Endothelial cell of umbilical vein (primary cell): ENCODE measurements around the gene VGLL1. TPM values are rescaled to one million over a fixed set of nuclear protein-coding genes. Genes with fewer than 3 reads are reported as not detected.

Source experiments
- BruUV-seq: library from RNA; stranded (reverse); fragments of 400-500 nt; replicated peaks from 2 replicates; lab custom pipeline; 2021; lab: Mats Ljungman, UMichigan
- CTCF ChIA-PET: fragments of 300-600, 350-600 bp; sonication (Branson Sonifier 250); formaldehyde crosslinking; loops from one replicate; lab custom pipeline; 2021; ENCODE audit warnings: antibody characterized with exemption, inconsistent platforms; lab: Charles Lee
- POLR2A ChIA-PET: fragments of 300-600, 350-600 bp; sonication (Branson Sonifier 250); formaldehyde crosslinking; loops from one replicate; lab custom pipeline; 2021; ENCODE audit warnings: antibody characterized with exemption, inconsistent platforms; lab: Charles Lee
- DNase-seq: peaks from one replicate; pipeline ENCODE4 v3.0.0-alpha.2; 2011; ENCODE audit warnings: low read depth, low spot score
- FAIRE-seq: peaks from 2 replicates; lab custom pipeline; 2011; peaks lifted over from hg19 to GRCh38; lab: Jason Lieb, UNC
- H2AFZ ChIP-seq: 2 replicates; pipeline ENCODE4 v1.6.0; 2012; ENCODE audit warnings: low read depth, low read length, control low read depth, inconsistent platforms
- H3K27ac ChIP-seq: 2 replicates; pipeline ENCODE4 v1.5.1; 2011; ENCODE audit warnings: low read depth, mild to moderate bottlenecking, control low read depth, low read length, moderate library complexity; ENCODE audit not compliant: insufficient read depth
- H3K27me3 ChIP-seq, 2 experiments: 2 replicates each; pipeline versions ENCODE4 v1.6.0 to v1.6.1; 2011; ENCODE audit warnings: low read length in 2 of 2, mixed read lengths in 1 of 2; ENCODE audit not compliant: control insufficient read depth in 2 of 2, insufficient read depth in 2 of 2
- H3K36me3 ChIP-seq, 2 experiments: 2 replicates in 1 of 2; 3 replicates in 1 of 2; pipeline ENCODE4 v1.5.1; 2011; ENCODE audit warnings: low read length in 2 of 2, mild to moderate bottlenecking in 1 of 2, moderate library complexity in 1 of 2; ENCODE audit not compliant: control insufficient read depth in 2 of 2, insufficient read depth in 2 of 2; ENCODE audit errors: extremely low read depth in 1 of 2
- H3K4me1 ChIP-seq: 3 replicates; pipeline ENCODE4 v1.5.1; 2011; ENCODE audit warnings: mild to moderate bottlenecking, low read length; ENCODE audit not compliant: control insufficient read depth, insufficient read depth; ENCODE audit errors: extremely low read depth
- H3K4me2 ChIP-seq: 2 replicates; pipeline ENCODE4 v1.6.1; 2011; ENCODE audit warnings: low read length, control low read depth, mixed read lengths; ENCODE audit not compliant: insufficient read depth
- H3K4me3 ChIP-seq, 3 experiments: fragments of 200-600 bp in 1 of 3; sonication (generic), shearing (Covaris generic) in 1 of 3; replicated peaks in 1 of 3; 2 replicates each; pipeline ENCODE4 v1.5.1; 2011 to 2016; ENCODE audit warnings: control low read depth in 3 of 3, low read length in 3 of 3, mild to moderate bottlenecking in 2 of 3, inconsistent platforms in 1 of 3, low read depth in 1 of 3, moderate library complexity in 1 of 3; ENCODE audit not compliant: insufficient read depth in 1 of 3
- H3K79me2 ChIP-seq: 2 replicates; pipeline ENCODE4 v1.6.0; 2012; ENCODE audit warnings: low read length, inconsistent platforms; ENCODE audit not compliant: control insufficient read depth, insufficient read depth
- H3K9ac ChIP-seq: replicated peaks from 2 replicates; pipeline ENCODE3; 2011; ENCODE audit warnings: low read length, control low read depth; ENCODE audit not compliant: insufficient read depth; ENCODE audit errors: extremely low read depth
- H3K9me1 ChIP-seq: replicated peaks from 3 replicates; pipeline ENCODE4 v1.6.0; 2011; ENCODE audit warnings: mild to moderate bottlenecking, low read length; ENCODE audit not compliant: control insufficient read depth, insufficient read depth; ENCODE audit errors: extremely low read depth
- H3K9me3 ChIP-seq: replicated peaks from 2 replicates; pipeline ENCODE4 v1.5.1; 2012; ENCODE audit warnings: low read length, inconsistent platforms; ENCODE audit not compliant: control insufficient read depth, insufficient read depth
- H4K20me1 ChIP-seq: replicated peaks from 2 replicates; pipeline ENCODE3; 2011; ENCODE audit warnings: mild to moderate bottlenecking, low read length; ENCODE audit not compliant: control insufficient read depth, insufficient read depth; ENCODE audit errors: extremely low read depth
- CTCF ChIP-seq, 2 donors: IDR thresholded peaks; 1 replicate in 1 of 2; 2 replicates in 1 of 2; pipeline ENCODE4 v1.5.1; 2011; ENCODE audit warnings: low read length in 2 of 2, mild to moderate bottlenecking in 2 of 2, moderate library complexity in 2 of 2, control low read depth in 1 of 2, inconsistent platforms in 1 of 2, low read depth in 1 of 2; ENCODE audit not compliant: insufficient read depth in 1 of 2; ENCODE audit errors: extremely low read depth in 1 of 2
- EZH2 ChIP-seq: IDR thresholded peaks from 2 replicates; pipeline ENCODE4 v1.6.1; 2012; ENCODE audit warnings: borderline replicate concordance, low read depth, mild to moderate bottlenecking, moderate library complexity, low read length, inconsistent platforms; ENCODE audit not compliant: severe bottlenecking
- FOS ChIP-seq: IDR thresholded peaks from 2 replicates; pipeline ENCODE4 v1.6.1; 2011; ENCODE audit warnings: mild to moderate bottlenecking, low read length, moderate library complexity, borderline replicate concordance; ENCODE audit not compliant: insufficient read depth
- GATA2 ChIP-seq: IDR thresholded peaks from 2 replicates; pipeline ENCODE4 v1.7.0; 2011; ENCODE audit warnings: low read depth, mild to moderate bottlenecking, moderate library complexity, mixed read lengths, low read length; ENCODE audit not compliant: insufficient read length, insufficient read depth
- JUN ChIP-seq: IDR thresholded peaks from 2 replicates; pipeline ENCODE4 v1.6.1; 2011; ENCODE audit warnings: borderline replicate concordance, low read depth; ENCODE audit not compliant: insufficient read length, insufficient read depth
- MAX ChIP-seq: IDR thresholded peaks from 2 replicates; pipeline ENCODE4 v1.6.1; 2011; ENCODE audit not compliant: insufficient read depth, insufficient read length
- POLR2A ChIP-seq: IDR thresholded peaks from 2 replicates; pipeline ENCODE4 v1.6.1; 2012; ENCODE audit warnings: low read depth, mild to moderate bottlenecking, control low read depth, low read length
- POLR2AphosphoS5 ChIP-seq: IDR thresholded peaks from 2 replicates; pipeline ENCODE4 v1.6.1; 2012; ENCODE audit warnings: low read depth, mild to moderate bottlenecking, control low read depth, low read length, moderate library complexity; ENCODE audit not compliant: insufficient read depth
- dilution Hi-C: fragments of 300-500 bp; cut with MboI; formaldehyde crosslinking; loops from one replicate; pipeline ENCODE4 v1.15.0; 2019; ENCODE audit warnings: low sequenced_read_pairs; ENCODE audit not compliant: extremely low pct_ligation_motif_present
- intact Hi-C: fragments of 100-400 bp; cut with micrococcal nuclease; formaldehyde crosslinking; loops from one replicate; pipeline ENCODE4 v1.10.0; 2022
- polyA plus RNA-seq, 4 experiments: library from polyadenylated mRNA; depleted of rRNA in 3 of 4; stranded (reverse) in 3 of 4; unstranded in 1 of 4; fragments of >200 nt; gene quantifications; 2 replicates each; pipeline versions ENCODE4 v1.2.1 to v1.2.3, GENCODE V29; 2011 to 2012; ENCODE audit warnings: missing spikeins in 1 of 4
- total RNA-seq: library from RNA; stranded (reverse); gene quantifications from 2 replicates; pipeline ENCODE4 v1.2.3, GENCODE V29; 2021

VGLL1 gene
- total and polyA plus RNA-seq, 2 donors (not counting 3 experiments of a cell fraction or from before 2014, with no cell fraction given) = not detected

- Histone ChIP-seq H4K20me1 (no peaks in the 10 kb centered on the region), H3K4me3 (no peak overlapping the region), H3K36me3 (no peaks in the 10 kb centered on the region), H3K9ac (no peak overlapping the region), H3K9me3 (no peaks in the 10 kb centered on the region), H3K27ac (no peak overlapping the region), H3K9me1 (no peaks in the 10 kb centered on the region), H2AFZ (no peak overlapping the region), H3K27me3 (no peaks in the 10 kb centered on the region), H3K4me2 (no peak overlapping the region), H3K4me1 (no peaks in the 10 kb centered on the region), H3K79me2 (no peaks in the 10 kb centered on the region)
- dilution Hi-C loops (no loop called here), intact Hi-C loops (no loop called here)
- DNase-seq (no peak), FAIRE-seq (no peak)
- no TSS peak for BruUV-seq
- TF ChIP-seq FOS (no peak), CTCF (IDR thresholded peaks at IDR 0.05; ENCODE audit: extremely low read depth in 1 of 2, insufficient read depth in 1 of 2, low read depth in 1 of 2, low read length in 2 of 2) (no peak), POLR2AphosphoS5 (no peak), POLR2A (no peak), GATA2 (no peak), MAX (no peak), JUN (no peak), EZH2 (no peak)
- ChIA-PET POLR2A (no interaction called here), CTCF (no interaction called here)
These were observed 42.5 kb downstream of the VGLL1 start for GRCh38 chrX:136574548-136574947.
